Activated CD4-positive, alpha-beta memory T cell treated with anti-CD3 and anti-CD28 coated beads, Interleukin-2, amount 10 ng/mL, durations not matched to agents 7 days and 5 days (primary cell): Measurements from ENCODE around the gene CHAC1. TPM values are rescaled to one million over a fixed set of nuclear protein-coding genes. Genes with fewer than 3 reads are reported as not detected.
"Not testable (repeated sequence)": the region's sequence is repeated elsewhere in the genome, so short reads cannot be mapped to it uniquely, and the experiment has no call there.

Experiments used
- CTCF ChIA-PET: fragments of 350-600 bp; sonication (Branson Sonifier 250); formaldehyde crosslinking; loops from one replicate; lab custom pipeline; 2021; ENCODE audit warnings: antibody characterized with exemption, inconsistent platforms; lab: Charles Lee
- POLR2A ChIA-PET: fragments of 350-600 bp; sonication (Branson Sonifier 250); formaldehyde crosslinking; loops from one replicate; lab custom pipeline; 2021; ENCODE audit warnings: antibody characterized with exemption; lab: Charles Lee
- DNase-seq: peaks from one replicate; pipeline ENCODE4 v3.0.0-alpha.2; 2020
- H3K27ac Mint-ChIP-seq: one replicate; pipeline ENCODE4 v1.8.0; 2021; ENCODE audit warnings: mild to moderate bottlenecking, mixed read lengths
- H3K27me3 Mint-ChIP-seq: one replicate; pipeline ENCODE4 v1.8.0; 2021; ENCODE audit warnings: mixed read lengths
- H3K36me3 Mint-ChIP-seq: one replicate; pipeline ENCODE4 v1.8.0; 2021; ENCODE audit warnings: low read depth, mixed read lengths
- H3K4me1 Mint-ChIP-seq: one replicate; pipeline ENCODE4 v1.8.0; 2021; ENCODE audit warnings: mixed read lengths
- H3K4me3 Mint-ChIP-seq: one replicate; pipeline ENCODE4 v1.8.0; 2021; ENCODE audit warnings: mild to moderate bottlenecking, mixed read lengths
- H3K9me3 Mint-ChIP-seq: one replicate; pipeline ENCODE4 v1.8.0; 2021; ENCODE audit warnings: mixed read lengths
- total RNA-seq, 2 experiments: library from RNA; stranded (reverse); gene quantifications; one replicate each; pipeline ENCODE4 v1.2.3, GENCODE V29; 2021

CHAC1 gene
- total RNA-seq, 2 experiments from 2014 or later: 20.3 to 22.0 TPM

- Mint-ChIP-seq H3K27ac (peak overlapping the region; percentile 55), H3K9me3 (no peaks in the 10 kb centered on the region), H3K4me1 (peaks cover 44% of the 10 kb centered on the region), H3K27me3 (peaks cover 4% of the 10 kb centered on the region), H3K36me3 (no peaks in the 10 kb centered on the region), H3K4me3 (peak overlapping the region; percentile 80)
- DNase-seq: no peak
- CTCF ChIA-PET: interaction anchor here (0.5 to 4.0 kb wide), 24 partner anchors 9 to 307 kb away, joined by 3 to 48 read pairs (median 5); partner anchors contain the start of genes CHAC1, CHP1, DLL4 and EXD1
- POLR2A ChIA-PET: interaction anchor here (0.7 to 3.1 kb wide), 10 partner anchors 10 to 390 kb away, joined by 3 to 50 read pairs (median 5); partner anchors contain the start of genes CHAC1, INO80, NUSAP1 and OIP5
These were observed 10.9 kb upstream of the CHAC1 start for GRCh38 chr15:40942337-40942854.

GRCh38 chr15:40942878-40943277 is 10.4 kb upstream of the CHAC1 start:
- Mint-ChIP-seq H3K4me1 (peaks cover 44% of the 10 kb centered on the region), H3K4me3 (peak overlapping the region; percentile 80), H3K27ac (no peak overlapping the region), H3K27me3 (peaks cover 4% of the 10 kb centered on the region), H3K36me3 (no peaks in the 10 kb centered on the region), H3K9me3 (no peaks in the 10 kb centered on the region)
- POLR2A ChIA-PET: interaction anchor here (0.7 to 3.1 kb wide), 8 partner anchors 10 to 390 kb away, joined by 3 to 50 read pairs (median 5); partner anchors contain the start of genes CHAC1, NUSAP1, OIP5 and VPS18
- no peak for DNase-seq
- CTCF ChIA-PET: interaction anchor here (0.5 to 4.0 kb wide), 21 partner anchors 10 to 307 kb away, joined by 3 to 48 read pairs (median 5); partner anchors contain the start of genes CHAC1, CHP1, DLL4 and EXD1

DNA sequence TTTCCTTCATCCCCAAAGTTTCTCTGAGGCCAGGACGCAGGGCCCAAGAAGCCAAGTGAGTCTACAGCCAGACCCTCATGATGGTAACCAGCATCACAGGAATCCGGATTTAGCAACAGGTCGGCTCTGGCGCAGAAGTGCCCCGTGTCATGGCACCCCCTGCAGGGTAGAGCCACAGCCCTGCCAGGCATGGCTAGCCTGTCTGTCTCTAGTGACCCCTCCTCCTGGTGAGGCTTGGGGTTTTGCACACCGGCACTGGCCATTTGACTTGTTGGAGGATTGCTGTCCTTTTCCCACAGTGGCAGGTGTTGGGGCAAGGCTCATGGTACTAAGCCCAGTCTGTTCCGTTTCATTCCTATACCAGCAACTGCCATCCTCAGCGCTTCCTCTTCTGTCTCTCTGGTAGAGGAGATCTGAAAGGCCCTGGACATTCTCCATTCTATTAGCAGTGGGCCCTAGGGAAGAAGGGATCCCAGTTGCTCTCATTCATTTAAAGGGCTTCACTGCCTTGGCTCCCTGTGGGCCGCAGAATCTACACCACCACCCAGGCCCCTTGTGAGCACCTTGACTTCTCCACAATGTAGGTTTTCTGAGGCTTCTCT is 9.4 kb upstream of the CHAC1 start:
- H3K36me3 Mint-ChIP-seq: no peaks in the 10 kb centered on the region
- H3K4me3 Mint-ChIP-seq: peak overlapping the region; percentile 46
- ChIA-PET CTCF (interaction anchor here (0.8 to 1.5 kb wide), 3 partner anchors 10 to 74 kb away, joined by 3 to 4 read pairs (median 3); partner anchors contain the start of genes CHAC1 and VPS18), POLR2A (interaction anchor here (1.0 to 3.1 kb wide), 2 partner anchors 9 kb away, joined by 4 to 50 read pairs; partner anchors contain the start of gene CHAC1)
- peaks cover 4% of the 10 kb centered on the region for H3K27me3 Mint-ChIP-seq
- H3K9me3 Mint-ChIP-seq: no peaks in the 10 kb centered on the region
- no peak for DNase-seq
- H3K27ac Mint-ChIP-seq: no peak overlapping the region
- H3K4me1 Mint-ChIP-seq: peaks cover 44% of the 10 kb centered on the region

DNA sequence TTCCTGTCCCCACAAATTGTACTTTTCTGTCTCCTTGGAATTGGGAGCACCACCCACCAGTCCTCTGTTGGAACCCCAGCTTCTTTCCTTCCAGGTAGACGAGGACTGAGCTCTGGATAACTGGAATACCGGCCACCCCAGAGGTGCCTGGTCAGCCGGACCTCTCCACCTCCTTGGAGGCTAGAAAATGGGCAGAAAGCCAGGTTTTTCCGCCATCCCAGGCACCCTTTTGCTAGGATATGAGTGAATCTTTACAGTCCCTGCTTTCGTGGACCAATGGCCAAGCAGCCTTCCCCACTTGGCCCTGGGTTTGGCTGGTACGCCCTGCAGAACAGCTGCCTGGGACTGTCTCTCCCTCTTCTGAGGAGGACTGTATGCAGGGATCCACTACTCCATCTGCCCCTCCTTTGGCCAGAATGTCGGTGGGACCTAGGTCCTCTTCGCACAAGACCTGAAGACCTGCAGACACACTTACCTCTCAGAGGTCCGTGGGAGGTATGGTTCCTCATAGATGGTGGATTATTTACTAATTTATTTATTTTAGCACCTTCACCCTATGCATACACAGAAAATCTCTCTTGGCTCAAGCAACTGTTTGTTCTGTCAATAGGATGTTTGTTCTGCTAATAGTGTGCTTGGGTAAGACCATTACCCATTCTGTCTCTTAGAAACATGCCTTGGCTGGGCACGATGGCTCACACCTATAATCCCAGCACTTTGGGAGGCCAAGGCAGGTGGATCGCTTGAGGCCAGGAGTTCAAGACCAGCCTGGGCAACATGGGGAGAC is 8.6 kb upstream of the CHAC1 start:
- POLR2A ChIA-PET: interaction anchor here (1.0 kb wide), 1 partner anchor 8 kb away, joined by 4 read pairs; the partner anchor contains the start of gene CHAC1
- CTCF ChIA-PET: interaction anchor here (0.8 kb wide), 1 partner anchor 9 kb away, joined by 4 read pairs; the partner anchor contains the start of gene CHAC1
- H3K9me3 Mint-ChIP-seq: no peaks in the 10 kb centered on the region
- no peaks in the 10 kb centered on the region for H3K36me3 Mint-ChIP-seq
- no peak overlapping the region for H3K27ac Mint-ChIP-seq
- DNase-seq: no peak
- H3K4me1 Mint-ChIP-seq: peaks cover 45% of the 10 kb centered on the region
- H3K27me3 Mint-ChIP-seq: peaks cover 6% of the 10 kb centered on the region
- no peak overlapping the region for H3K4me3 Mint-ChIP-seq

DNA sequence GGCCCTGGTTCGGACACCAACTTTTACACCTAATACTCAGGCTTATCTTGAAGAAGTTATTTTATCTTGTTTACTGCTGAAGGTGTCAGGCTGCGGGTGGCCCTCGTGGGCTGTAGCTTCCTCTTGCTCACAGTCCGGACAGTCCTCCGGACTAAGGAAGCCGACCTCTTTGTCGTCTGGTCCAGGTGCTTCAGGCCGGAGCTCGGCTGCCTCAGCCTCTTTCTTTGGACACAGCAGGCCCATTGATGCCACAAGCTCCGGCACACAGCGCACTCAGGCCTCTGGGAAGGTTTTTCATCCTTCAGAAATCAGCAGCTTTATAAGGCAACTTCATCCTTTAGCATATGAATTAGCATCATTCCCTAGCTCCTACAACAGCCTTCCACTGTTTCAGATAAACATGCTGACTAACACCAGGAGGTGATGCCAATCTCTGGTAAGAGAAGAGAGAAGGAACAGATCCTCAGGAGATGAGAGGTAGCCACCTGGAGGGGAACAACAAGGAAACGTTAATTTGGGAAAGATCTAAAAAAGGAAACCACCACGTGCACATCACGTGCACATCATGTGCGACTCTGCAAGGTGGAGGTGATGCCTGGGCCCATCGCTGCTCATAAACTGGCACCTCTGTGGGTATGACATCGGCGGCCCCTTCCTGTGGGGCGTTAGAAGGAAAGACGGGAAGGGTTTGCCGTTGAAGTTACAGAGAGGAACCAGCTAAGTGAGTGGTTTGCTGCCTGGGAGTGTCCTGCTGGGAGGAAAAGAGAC is 4.4 kb upstream of the CHAC1 start:
- ChIA-PET CTCF (interaction anchor here (1.4 kb wide), 1 partner anchor 18 kb away, joined by 4 read pairs; no protein-coding TSS in a partner anchor), POLR2A (no interaction called here)
- H3K27me3 Mint-ChIP-seq: peaks cover 3% of the 10 kb centered on the region
- H3K9me3 Mint-ChIP-seq: no peaks in the 10 kb centered on the region
- H3K4me3 Mint-ChIP-seq: no peak overlapping the region
- no peak for DNase-seq
- H3K36me3 Mint-ChIP-seq: peaks cover 5% of the 10 kb centered on the region
- H3K27ac Mint-ChIP-seq: no peak overlapping the region
- H3K4me1 Mint-ChIP-seq: peaks cover 39% of the 10 kb centered on the region

DNA sequence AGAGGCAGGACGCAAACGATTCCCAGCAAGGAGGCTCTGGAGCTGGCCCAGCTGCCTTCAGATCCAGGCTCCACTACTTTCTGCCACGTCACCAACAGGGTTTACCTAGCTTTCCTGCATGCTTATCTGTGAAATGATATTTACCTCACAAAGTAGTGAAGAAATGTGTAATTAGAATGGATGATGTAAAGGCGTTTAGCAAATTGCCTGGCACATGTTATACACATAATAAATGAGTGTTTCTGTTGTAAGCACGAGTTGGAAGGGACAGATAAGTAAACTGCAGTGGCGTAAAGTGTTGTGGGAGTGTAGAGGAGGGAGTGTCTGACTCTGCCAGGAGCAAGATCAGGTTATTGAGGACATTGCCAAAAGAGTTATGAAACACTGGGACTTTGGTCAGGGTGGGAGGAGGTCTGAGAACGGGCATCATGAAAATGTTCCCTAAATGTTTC is 3.5 kb upstream of the CHAC1 start:
- ChIA-PET CTCF (interaction anchor here (1.4 to 5.6 kb wide), 2 partner anchors 8 to 19 kb away, joined by 4 to 48 read pairs; no protein-coding TSS in a partner anchor), POLR2A (no interaction called here)
- no peak for DNase-seq
- peaks cover 41% of the 10 kb centered on the region for H3K4me1 Mint-ChIP-seq
- peaks cover 3% of the 10 kb centered on the region for H3K27me3 Mint-ChIP-seq
- no peaks in the 10 kb centered on the region for H3K9me3 Mint-ChIP-seq
- H3K4me3 Mint-ChIP-seq: no peak overlapping the region
- peaks cover 12% of the 10 kb centered on the region for H3K36me3 Mint-ChIP-seq
- H3K27ac Mint-ChIP-seq: no peak overlapping the region

DNA sequence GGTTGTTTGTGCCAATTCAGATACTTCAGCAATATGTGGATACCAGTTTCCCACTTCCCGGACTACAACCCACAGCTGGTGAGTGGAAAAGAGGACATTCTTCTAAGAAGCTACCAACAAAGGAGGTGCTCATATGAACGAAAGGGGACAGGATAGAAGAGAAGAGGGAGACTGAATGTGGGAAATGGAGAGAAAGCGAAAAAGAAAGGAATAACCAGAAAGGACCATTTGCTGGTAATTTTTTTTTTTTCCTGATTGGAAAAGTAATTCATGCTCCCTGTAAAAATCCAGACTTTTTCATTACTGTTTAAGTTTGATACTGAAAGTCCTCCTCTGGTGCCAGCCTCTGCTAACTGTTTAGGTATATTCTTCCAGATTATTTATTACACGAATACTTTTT is 1.5 kb upstream of the CHAC1 start:
- POLR2A ChIA-PET: interaction anchor here (1.1 to 3.7 kb wide), 2 partner anchors 10 to 23 kb away, joined by 3 to 50 read pairs; partner anchors contain the start of gene DLL4
- CTCF ChIA-PET: interaction anchor here (1.4 to 5.6 kb wide), 3 partner anchors 10 to 57 kb away, joined by 3 to 48 read pairs (median 4); no protein-coding TSS in a partner anchor
- peaks cover 46% of the 10 kb centered on the region for H3K4me1 Mint-ChIP-seq
- no peak for DNase-seq
- peaks cover 2% of the 10 kb centered on the region for H3K27me3 Mint-ChIP-seq
- H3K27ac Mint-ChIP-seq: peak overlapping the region; percentile 87
- peak overlapping the region; percentile 88 for H3K4me3 Mint-ChIP-seq
- H3K9me3 Mint-ChIP-seq: no peaks in the 10 kb centered on the region
- peaks cover 22% of the 10 kb centered on the region for H3K36me3 Mint-ChIP-seq

- Mint-ChIP-seq H3K4me3 (peak overlapping the region; percentile 88), H3K36me3 (peaks cover 22% of the 10 kb centered on the region), H3K27ac (peak overlapping the region; percentile 87), H3K4me1 (peaks cover 46% of the 10 kb centered on the region), H3K9me3 (no peaks in the 10 kb centered on the region), H3K27me3 (peaks cover 2% of the 10 kb centered on the region)
- DNase-seq: no peak
- POLR2A ChIA-PET: interaction anchor here (0.6 to 3.7 kb wide), 8 partner anchors 8 to 380 kb away, joined by 3 to 50 read pairs (median 4); partner anchors contain the start of genes CHP1, DLL4, EXD1 and INO80
- CTCF ChIA-PET: interaction anchor here (0.6 to 5.6 kb wide), 8 partner anchors 11 to 279 kb away, joined by 3 to 48 read pairs (median 6); partner anchors contain the start of gene CHP1
These were observed 870 bp upstream of the CHAC1 start for GRCh38 chr15:40952301-40952900.

DNA sequence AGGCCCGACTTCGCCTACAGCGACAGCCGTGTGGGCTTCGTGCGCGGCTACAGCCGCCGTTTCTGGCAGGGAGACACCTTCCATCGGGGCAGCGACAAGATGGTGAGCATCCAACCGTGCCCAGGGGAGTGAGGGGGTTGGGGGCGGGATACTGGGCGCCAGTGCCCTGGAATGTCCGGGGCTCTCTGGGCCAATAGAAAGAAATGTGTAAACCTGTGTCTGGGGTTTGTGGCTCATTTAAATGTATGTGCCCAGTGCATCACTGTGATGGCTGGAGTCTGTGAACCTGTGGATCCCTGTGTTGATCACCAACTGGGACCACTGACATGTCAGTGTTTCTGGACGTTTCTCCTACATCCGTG is 423 bp downstream of the CHAC1 start:
- H3K27me3 Mint-ChIP-seq: peaks cover 2% of the 10 kb centered on the region
- H3K9me3 Mint-ChIP-seq: no peaks in the 10 kb centered on the region
- POLR2A ChIA-PET: interaction anchor here (0.6 to 3.7 kb wide), 14 partner anchors 9 to 460 kb away, joined by 3 to 50 read pairs (median 4); partner anchors contain the start of genes CHP1, EXD1, INO80 and NUSAP1

GRCh38 chr15:40954158-40954848 is 1.0 kb downstream of the CHAC1 start:
- H3K27ac Mint-ChIP-seq: peak overlapping the region; percentile 66

More for the DNA sequence above, 423 bp downstream of the CHAC1 start:
- DNase-seq: no peak
- H3K4me1 Mint-ChIP-seq: peaks cover 46% of the 10 kb centered on the region
- CTCF ChIA-PET: interaction anchor here (0.5 to 5.6 kb wide), 13 partner anchors 9 to 364 kb away, joined by 3 to 48 read pairs (median 4); partner anchors contain the start of genes CHP1 and VPS18
- peak overlapping the region; percentile 88 for H3K4me3 Mint-ChIP-seq
- H3K27ac Mint-ChIP-seq: peak overlapping the region; percentile 66
- H3K36me3 Mint-ChIP-seq: peaks cover 24% of the 10 kb centered on the region

More at GRCh38 chr15:40954158-40954848, 1.0 kb downstream of the CHAC1 start:
- CTCF ChIA-PET: interaction anchor here (0.7 to 5.6 kb wide), 6 partner anchors 10 to 1322 kb away, joined by 3 to 48 read pairs (median 10); partner anchors contain the start of gene CHP1
- H3K9me3 Mint-ChIP-seq, H3K27me3 Mint-ChIP-seq, DNase-seq: not testable (repeated sequence)
- peaks cover 44% of the 10 kb centered on the region for H3K4me1 Mint-ChIP-seq
- H3K4me3 Mint-ChIP-seq: peak overlapping the region; percentile 88
- POLR2A ChIA-PET: interaction anchor here (0.6 to 3.7 kb wide), 7 partner anchors 12 to 460 kb away, joined by 3 to 50 read pairs (median 3); partner anchors contain the start of genes CHP1, NUSAP1 and OIP5
- peaks cover 24% of the 10 kb centered on the region for H3K36me3 Mint-ChIP-seq
